Measurements from ENCODE around the gene TRANK1. TPM values are rescaled to one million over a fixed set of nuclear protein-coding genes. Genes with fewer than 3 reads are reported as not detected.

The TRANK1 gene
- total and polyA plus RNA-seq, 2 of the 8 experiments (the other 6 are each of a cell fraction or from before 2014, with no cell fraction given) = 2.9 to 8.8 TPM

DNA sequence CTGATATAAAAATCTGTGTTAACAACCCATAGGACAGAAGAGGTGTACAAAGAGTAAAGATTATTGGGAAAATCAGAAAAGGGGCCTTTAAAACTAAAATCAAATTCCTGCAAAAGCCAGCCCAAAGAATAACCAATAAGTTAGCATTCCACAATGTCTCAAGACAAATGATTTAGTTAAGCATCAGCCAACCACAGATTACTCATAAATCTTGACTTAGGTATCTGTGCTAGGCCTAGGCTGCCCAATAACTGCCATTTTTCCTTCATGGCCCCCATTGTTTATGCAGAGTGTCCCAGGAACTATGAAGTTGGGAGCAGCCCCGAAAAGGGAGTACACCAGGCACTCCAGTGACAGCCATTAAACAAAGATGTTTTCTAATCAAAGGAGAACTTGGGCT lies 7.4 kb downstream of the TRANK1 start (continued):
- TF ChIP-seq HDAC6 (IDR thresholded peaks at IDR 0.05; ENCODE audit: low read depth, low read length) (no peak), TCF12 (IDR thresholded peaks at IDR 0.05; ENCODE audit: low read depth, low read length) (no peak), JUND (IDR thresholded peaks at IDR 0.05; ENCODE audit: low read length) (no peak)

All from H1 (cell line).